ENCODE data around the gene SLC4A11. TPM values are rescaled to one million over a fixed set of nuclear protein-coding genes. Genes with fewer than 3 reads are reported as not detected.

SLC4A11 gene
- total RNA-seq, 1 donor from 2014 or later: 27.2 TPM

DNA sequence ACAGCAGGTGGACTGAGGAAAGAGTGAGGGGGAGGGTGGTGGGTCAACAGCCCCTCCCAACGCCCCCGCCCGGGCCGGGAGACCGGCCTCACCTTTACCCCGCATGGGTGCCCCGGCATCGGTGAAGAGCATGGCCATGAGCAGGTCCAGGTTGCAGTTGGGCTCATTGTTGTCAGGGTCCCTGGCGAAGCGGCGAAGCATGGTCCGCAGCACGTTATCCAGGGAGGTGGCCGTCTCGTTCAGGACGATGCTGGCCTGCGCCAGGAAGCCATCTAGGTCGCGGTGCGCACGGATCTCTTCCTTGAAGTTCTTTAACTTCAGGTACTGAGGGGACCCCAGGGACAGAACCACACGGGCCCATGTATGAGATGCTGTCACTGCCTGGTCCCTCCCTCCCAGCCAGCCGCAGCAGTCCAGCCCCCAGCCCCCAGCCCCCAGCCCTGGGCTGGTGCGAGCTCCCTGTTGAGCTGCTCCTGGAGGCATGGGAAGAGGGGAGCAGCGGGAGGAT is 4.9 kb downstream of the SLC4A11 start:
- Mint-ChIP-seq H3K9me3 (ENCODE audit: unreplicated experiment) (peaks cover 2% of the 10 kb centered on the region), H3K27me3 (ENCODE audit: unreplicated experiment) (peaks cover 4% of the 10 kb centered on the region), H3K4me3 (ENCODE audit: unreplicated experiment) (no peak overlapping the region), H3K4me1 (ENCODE audit: low read depth, unreplicated experiment) (peaks cover 18% of the 10 kb centered on the region), H3K36me3 (ENCODE audit: unreplicated experiment) (no peaks in the 10 kb centered on the region), H3K27ac (ENCODE audit: unreplicated experiment) (no peak overlapping the region)
- DNase-seq: no peak
- TF ChIP-seq, protein P1, sequence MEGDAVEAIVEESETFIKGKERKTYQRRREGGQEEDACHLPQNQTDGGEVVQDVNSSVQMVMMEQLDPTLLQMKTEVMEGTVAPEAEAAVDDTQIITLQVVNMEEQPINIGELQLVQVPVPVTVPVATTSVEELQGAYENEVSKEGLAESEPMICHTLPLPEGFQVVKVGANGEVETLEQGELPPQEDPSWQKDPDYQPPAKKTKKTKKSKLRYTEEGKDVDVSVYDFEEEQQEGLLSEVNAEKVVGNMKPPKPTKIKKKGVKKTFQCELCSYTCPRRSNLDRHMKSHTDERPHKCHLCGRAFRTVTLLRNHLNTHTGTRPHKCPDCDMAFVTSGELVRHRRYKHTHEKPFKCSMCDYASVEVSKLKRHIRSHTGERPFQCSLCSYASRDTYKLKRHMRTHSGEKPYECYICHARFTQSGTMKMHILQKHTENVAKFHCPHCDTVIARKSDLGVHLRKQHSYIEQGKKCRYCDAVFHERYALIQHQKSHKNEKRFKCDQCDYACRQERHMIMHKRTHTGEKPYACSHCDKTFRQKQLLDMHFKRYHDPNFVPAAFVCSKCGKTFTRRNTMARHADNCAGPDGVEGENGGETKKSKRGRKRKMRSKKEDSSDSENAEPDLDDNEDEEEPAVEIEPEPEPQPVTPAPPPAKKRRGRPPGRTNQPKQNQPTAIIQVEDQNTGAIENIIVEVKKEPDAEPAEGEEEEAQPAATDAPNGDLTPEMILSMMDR (IDR thresholded peaks at IDR 0.05; ENCODE audit: partially characterized antibody, unreplicated experiment): no peak

DNA sequence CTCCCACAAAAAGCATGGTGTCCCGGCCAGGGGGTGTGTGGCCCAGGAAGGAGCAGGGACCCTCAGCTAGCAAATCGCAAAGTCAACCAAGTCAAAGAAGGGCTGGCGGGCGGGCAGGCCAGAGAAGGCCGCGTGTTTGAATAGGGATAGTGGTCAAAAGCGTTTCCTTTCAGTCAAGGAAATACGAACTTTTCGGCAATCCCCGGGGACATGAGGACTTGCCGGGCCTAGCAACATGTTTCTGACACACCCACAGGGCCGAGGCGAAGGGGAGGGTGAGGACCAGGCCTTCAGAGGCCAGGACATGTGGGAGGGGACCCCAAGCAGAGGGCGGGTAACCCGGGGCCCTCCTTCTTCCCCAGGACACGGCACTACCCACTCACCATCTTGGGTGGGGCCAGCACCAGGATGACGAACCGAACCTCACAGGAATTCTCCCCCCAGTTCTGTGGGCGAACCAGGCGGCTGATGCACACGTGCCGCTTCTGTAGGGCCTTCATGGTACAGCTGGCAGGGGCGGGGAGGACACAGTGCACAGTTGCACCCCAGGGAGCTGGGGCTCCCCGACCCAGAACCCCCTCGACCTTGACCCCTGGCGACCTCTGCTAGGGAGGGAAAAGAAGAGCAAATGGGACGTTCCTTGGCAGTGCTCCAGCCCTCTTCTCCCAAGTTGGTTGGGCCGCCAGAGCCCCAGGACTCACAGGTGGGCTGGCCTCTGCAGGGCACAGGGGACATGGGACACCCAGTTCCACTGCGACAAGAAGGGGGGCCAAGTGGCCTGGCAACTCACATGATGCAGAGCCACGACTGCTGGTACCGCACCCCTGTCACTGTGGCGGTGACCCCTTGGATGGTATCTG is 5.6 kb downstream of the SLC4A11 start:
- Mint-ChIP-seq H3K27me3 (ENCODE audit: unreplicated experiment) (peaks cover 4% of the 10 kb centered on the region), H3K4me3 (ENCODE audit: unreplicated experiment) (no peak overlapping the region), H3K9me3 (ENCODE audit: unreplicated experiment) (peaks cover 2% of the 10 kb centered on the region), H3K27ac (ENCODE audit: unreplicated experiment) (no peak overlapping the region), H3K36me3 (ENCODE audit: unreplicated experiment) (no peaks in the 10 kb centered on the region), H3K4me1 (ENCODE audit: low read depth, unreplicated experiment) (peaks cover 18% of the 10 kb centered on the region)
- TF ChIP-seq, protein P1 (IDR thresholded peaks at IDR 0.05; ENCODE audit: partially characterized antibody, unreplicated experiment): no peak
- no peak for DNase-seq

DNA sequence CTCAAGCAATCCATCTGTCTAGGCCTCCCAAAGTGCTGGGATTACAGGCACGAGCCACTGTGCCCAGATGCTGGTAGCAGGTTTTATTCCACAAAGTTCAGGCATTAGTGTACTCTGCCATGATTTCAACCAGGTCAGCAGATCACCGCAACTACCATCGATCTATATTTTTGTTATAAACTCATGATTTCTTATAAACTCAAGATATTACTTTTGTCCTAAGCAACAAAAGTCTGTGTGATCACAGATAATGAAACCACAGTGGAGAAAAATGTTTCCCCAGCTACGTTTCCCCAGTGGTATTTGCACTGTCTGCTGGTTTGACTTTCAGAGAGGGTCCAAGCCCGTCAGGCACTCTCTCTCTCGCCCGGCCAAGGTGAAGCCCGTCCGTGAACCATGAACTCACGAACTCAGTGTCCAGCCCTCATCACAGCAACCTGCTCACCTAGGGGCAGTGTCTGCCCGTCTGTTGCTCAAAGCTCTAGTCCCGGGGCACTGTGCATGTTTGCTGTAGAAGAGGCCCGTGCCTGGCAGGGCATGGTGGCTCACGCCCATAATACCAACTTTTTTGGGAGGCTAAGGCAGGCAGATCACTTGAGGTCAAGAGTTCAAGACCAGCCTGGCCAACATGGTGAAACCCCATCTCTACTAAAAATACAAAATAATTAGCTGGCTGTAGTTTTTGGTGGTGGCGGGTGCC is 7.0 kb downstream of the SLC4A11 start:
- H3K4me3 Mint-ChIP-seq (ENCODE audit: unreplicated experiment): no peak overlapping the region

DNA sequence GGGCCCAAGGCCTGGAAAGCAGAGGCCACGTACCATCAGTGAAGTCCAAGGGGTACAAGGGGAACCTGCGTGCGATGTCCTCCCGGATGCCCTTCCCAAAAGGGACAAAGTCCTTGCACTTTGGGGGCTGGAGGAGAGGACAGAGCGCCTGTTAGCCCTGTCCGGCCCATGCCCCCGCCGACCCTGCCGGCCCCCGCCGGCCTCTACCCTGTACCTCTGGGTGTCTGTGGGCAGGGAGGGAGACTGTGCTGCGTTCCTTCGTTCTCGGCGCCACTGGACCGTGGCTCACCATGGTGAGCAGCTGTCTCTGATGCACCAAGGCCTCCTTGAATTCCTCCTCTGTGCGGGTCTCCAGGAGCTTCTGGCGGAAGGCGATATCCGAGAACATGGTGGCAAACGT is 7.9 kb downstream of the SLC4A11 start:
- H3K4me3 Mint-ChIP-seq (ENCODE audit: unreplicated experiment): no peak overlapping the region
- peaks cover 8% of the 10 kb centered on the region for H3K4me1 Mint-ChIP-seq (ENCODE audit: low read depth, unreplicated experiment)
- H3K27ac Mint-ChIP-seq (ENCODE audit: unreplicated experiment): no peak overlapping the region
- TF ChIP-seq, protein P1 (IDR thresholded peaks at IDR 0.05; ENCODE audit: partially characterized antibody, unreplicated experiment): no peak
- H3K36me3 Mint-ChIP-seq (ENCODE audit: unreplicated experiment): no peaks in the 10 kb centered on the region
- DNase-seq: no peak
- peaks cover 10% of the 10 kb centered on the region for H3K9me3 Mint-ChIP-seq (ENCODE audit: unreplicated experiment)
- peaks cover 2% of the 10 kb centered on the region for H3K27me3 Mint-ChIP-seq (ENCODE audit: unreplicated experiment)

More for the DNA sequence above, 7.0 kb downstream of the SLC4A11 start:
- no peak overlapping the region for H3K27ac Mint-ChIP-seq (ENCODE audit: unreplicated experiment)
- DNase-seq: no peak
- peaks cover 14% of the 10 kb centered on the region for H3K4me1 Mint-ChIP-seq (ENCODE audit: low read depth, unreplicated experiment)
- H3K27me3 Mint-ChIP-seq (ENCODE audit: unreplicated experiment): peaks cover 3% of the 10 kb centered on the region
- peaks cover 5% of the 10 kb centered on the region for H3K9me3 Mint-ChIP-seq (ENCODE audit: unreplicated experiment)
- TF ChIP-seq, protein P1 (IDR thresholded peaks at IDR 0.05; ENCODE audit: partially characterized antibody, unreplicated experiment): no peak
- H3K36me3 Mint-ChIP-seq (ENCODE audit: unreplicated experiment): no peaks in the 10 kb centered on the region
